ENCODE measurements around the gene ZNF580.

DNA sequence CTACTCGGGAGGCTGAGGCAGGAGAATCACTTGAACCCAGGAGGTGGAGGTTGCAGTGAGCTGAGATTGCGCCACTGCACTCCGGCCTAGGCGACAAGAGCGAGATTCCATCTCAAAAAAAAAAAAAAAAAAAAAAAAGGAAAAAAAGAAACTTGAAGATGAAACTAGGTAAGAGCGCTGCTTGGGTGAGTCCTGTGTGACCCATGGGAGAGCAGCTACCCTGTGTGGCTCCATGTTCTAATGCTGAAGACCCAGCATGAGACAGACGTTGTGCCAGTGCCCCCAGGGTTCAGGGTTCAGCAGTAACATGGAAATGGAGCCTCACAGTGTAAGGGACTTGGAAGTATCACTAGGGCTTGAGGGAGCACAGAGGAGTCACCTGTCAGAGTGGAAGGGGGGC, 22.4 kb upstream of the ZNF580 start:
- TF ChIP-seq POLR2AphosphoS5 (IDR thresholded peaks at IDR 0.05), result no peak
- TF ChIP-seq CTCF (IDR thresholded peaks at IDR 0.05), result no peak
- no peak for TF ChIP-seq POLR2A (IDR thresholded peaks at IDR 0.05)
- TF ChIP-seq EP300 (IDR thresholded peaks at IDR 0.05), result no peak

All from sigmoid colon (tissue), 4 donors.